ENCODE data around the gene PTPRD. TPM values are rescaled to one million over a fixed set of nuclear protein-coding genes. Genes with fewer than 3 reads are reported as not detected.

PTPRD gene
- total RNA-seq, 1 donor from 2014 or later: 336 TPM

DNA sequence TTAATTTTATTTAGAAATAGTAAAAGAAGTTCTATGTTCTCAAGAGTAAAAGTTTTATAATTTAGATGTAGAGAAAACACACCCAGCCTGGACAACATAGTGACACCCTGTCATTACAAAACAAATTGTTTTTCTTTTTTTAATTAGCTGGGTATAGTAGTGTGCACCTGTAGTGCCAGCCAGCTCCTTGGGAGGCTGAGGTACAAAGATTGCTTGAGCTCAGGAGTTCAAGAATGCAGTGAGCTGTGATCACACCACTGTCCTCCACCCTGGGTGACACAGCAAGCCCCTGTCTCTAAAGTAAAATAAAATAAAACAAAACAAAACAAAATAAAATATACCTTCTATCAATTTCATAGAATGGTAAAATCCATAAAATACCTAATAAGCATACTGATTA lies 1795.5 kb downstream of the PTPRD start:
- no peak for DNase-seq

DNA sequence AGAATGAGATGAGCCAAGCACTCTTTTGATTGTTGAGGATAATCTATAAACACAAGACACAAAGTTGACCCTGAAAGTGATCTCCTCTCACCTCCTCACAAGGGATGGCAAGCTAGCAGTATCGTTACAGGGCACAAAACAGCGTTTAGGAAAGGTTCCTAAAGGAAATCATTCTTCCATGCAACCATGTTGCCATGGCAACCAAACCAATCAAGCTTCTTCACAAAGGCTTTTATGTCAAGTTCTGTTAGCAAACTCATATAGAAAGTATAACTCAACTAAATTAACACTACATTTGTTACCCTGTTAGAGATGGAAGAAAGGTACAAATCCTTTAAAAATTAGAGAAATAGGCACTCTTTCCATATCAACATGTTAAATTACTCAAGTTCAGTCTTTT lies 1796.4 kb downstream of the PTPRD start:
- DNase-seq: no peak

DNA sequence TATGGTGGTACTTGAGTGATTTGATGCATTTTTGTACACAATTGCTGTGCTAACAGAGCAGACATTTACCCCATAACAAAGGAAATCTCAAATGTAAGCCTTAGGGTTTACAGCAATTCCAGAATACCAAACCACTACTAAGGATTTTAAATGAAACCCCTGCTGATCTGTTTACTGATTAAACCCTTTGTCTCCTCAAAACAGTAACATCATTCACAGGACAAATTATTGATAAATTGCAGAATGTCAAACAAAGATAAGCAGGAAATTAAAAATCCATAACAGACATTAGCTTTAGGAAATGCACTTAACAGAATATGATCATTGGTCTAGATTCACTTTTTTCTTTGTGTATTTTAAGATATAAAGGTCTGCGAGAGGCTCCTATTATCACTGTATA lies 1796.9 kb downstream of the PTPRD start:
- DNase-seq: no peak

DNA sequence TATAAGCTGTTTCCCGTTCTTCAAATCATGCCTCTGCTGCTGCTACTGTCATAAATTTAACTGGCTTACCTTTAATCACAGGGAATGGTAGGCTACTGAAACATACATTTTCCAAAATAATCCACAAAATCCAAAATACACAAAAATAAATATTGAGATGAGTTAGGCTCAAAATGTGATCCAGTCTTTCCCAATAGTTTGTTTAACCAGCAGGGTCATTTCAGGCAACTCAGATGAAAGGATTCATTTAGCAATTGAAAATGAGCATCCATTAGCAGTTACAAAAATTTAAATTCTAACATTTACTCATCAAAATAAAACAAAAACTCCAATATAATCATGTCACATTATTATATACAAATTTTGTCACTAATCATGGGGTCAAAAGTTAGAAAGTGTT lies 1797.6 kb downstream of the PTPRD start:
- no peak for DNase-seq

DNA sequence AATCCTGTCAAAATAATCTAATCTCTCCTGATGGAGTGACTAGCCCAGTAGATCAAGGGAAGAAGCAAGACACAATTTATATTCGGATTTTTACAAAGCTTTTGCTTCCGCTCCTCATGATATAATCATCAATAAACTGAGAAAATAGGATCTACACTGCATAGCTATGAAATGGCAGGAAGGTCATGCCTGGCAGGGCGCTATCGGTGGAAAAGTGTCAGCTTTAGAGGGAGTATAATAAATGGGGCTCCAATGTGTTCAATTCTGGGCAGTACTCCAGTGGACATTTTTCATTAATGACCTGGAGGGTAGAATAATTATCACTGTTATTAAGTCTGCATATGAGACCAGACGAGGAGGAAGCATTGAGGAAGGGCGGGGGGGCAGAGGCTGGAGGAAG lies 1799.9 kb downstream of the PTPRD start:
- DNase-seq: no peak

DNA sequence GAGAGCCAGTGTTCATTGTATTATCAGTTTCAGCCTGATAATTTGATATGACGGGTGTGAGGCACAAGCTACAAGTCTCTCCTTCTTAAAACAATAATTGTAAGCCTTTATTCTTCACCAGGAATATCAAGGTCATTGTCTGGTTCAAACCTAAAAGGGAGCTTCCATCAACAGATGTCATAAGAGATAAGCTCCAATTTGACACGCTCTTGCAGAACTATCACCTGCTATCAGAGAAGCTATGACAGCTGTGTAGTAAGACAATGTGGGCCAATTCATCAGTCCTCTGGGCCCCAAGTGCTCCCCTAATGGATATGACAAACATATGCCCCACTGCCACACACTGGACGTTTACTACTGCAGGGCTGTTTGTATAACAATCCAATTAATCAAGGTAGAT lies 1803.1 kb downstream of the PTPRD start:
- DNase-seq: no peak

DNA sequence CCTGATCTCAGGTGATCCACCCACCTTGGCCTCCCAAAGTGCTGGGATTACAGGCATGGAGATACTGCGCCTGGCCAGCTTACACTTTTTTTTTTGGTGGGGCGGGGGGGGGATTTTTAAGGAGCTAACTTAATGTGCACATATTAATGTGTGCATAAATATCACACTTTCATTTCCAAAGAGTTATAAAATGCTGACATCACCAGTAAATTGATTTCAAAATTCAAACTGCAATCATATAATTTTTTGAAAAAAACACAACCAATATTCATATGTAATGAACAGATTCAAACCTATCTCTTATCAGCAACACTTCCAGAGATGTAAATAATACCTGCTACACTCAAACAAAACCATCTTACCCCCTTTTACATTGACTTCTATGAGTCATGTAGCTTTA lies 1806.7 kb downstream of the PTPRD start:
- no peak for DNase-seq

DNA sequence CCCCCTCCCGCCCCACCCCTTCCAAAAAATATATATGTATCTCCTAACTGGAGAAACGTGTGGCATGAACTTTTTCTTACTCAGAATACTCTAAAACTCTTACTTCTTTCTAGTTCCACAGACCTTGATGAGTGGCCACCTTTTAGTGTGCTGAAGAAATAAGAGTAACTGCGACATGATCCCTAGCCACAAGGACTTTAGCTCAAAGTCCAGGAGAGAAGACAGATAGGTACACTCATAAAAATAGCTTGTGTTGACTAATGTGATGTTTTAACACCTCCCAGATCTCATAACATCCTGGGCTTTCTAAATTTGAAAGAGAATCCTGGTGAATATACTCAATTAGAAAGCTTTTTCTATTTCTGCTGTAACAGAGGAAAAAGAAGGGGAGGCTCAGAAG lies 1808.2 kb downstream of the PTPRD start:
- DNase-seq: no peak

DNA sequence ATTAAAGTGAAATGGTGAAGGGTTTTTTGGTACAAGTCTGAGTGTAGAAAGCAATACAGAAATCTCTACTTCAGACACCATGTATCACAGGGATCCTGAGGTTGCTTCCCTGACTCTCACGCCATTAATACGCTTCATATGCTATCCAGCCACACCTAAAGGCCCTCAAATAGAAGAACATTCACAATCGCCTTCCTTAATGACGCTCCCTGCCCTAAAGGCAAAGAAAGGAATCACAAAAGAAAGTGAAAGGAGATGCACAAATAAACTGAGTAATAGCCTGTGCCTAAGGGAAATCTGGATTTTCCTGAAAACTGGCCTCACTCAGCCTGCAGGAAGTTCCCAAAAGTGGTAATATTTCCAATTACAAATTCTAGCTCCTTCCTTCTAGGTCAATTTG lies 1810.6 kb downstream of the PTPRD start:
- no peak for DNase-seq

DNA sequence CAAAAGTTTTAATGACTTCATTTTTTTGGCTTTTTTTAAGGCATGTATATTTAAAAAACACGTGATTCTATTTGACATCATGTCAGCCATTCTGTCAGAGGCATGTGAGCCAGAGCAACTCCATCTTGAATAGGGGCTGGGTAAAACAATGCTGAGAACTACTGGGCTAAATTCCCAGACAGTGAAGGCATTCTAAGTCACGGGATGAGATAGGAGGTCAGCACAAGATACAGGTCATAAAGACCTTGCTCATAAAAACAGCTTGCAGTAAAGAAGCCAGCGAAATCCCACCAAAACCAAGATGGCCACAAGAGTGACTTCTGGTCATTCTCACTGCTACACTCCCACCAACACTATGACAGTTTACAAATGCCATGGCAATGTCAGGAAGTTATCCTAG lies 1812.6 kb downstream of the PTPRD start:
- DNase-seq: no peak

DNA sequence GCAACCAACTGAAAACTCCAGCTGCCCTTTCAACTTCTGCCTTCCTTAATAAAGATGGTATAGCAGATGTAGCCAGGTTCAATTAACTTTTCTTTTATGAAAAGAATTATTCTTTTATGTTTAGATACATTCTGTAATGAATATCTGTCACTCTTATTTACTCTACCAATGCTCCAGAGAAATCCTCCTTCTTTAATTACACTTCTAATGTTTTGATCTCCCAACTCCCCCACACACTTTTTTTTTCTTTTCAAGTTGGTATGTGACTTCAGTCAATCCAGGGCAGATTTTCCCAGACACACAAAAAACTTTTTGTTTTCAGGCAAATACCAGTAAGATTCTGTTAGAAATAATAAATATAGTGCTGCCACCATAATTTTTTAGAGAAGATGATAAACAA lies 1813.2 kb downstream of the PTPRD start:
- no peak for DNase-seq

DNA sequence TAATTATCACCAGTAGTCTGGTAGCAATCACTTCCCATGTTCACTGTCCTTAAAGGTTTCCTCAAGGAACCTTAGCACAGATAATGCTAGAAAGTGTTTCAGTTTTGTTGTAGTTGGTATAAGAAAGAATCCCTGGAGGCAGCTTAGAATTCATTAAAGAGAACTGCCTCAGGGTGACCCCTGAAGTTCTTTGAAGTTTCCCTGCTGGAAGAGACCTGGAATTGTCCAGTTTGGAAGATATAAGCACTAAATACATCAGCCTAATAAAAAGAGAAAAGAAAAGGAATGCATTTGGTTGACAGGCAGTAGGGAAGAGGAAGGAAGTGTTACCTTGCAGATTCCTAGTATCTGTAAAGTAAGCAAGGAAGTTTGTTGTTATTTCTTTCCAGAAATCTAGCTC lies 1813.6 kb downstream of the PTPRD start:
- DNase-seq: no peak

DNA sequence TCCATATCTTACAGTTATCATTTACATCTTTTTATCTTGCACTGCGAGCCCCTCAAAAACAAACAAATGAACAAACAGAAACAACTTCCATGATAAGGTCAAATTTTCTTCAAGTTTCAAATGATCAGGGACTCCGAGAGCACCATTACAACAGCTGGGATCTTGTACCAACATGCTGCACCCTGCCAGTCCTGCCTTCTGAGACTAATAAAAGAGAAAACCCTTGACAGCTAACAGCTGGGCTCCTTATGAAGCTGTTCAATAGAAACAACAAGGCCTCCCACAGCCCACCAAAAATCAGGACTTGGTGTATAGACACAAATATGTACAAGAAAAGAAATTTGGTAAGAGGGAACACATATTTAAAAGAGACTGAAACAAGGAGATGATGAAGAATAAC lies 1828.0 kb downstream of the PTPRD start:
- DNase-seq: no peak

DNA sequence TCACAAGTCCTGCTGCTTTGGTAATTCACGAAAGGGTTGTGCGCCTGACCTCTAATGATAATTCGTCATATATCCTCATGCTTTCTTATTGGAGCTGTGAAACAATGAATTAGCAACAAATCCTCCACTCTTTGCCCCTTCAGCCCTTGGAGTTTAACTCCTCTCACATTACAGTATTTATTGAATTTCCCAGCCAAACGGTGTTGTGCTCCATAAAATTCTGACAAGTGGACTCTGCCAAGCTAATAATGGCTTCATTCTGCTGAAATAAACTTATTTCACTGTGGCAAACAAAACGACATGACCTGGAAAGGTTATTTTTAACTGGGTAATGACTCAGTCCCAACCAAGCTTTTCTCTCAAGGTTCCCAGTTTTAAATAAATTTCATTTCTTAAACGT lies 1828.9 kb downstream of the PTPRD start:
- no peak for DNase-seq

DNA sequence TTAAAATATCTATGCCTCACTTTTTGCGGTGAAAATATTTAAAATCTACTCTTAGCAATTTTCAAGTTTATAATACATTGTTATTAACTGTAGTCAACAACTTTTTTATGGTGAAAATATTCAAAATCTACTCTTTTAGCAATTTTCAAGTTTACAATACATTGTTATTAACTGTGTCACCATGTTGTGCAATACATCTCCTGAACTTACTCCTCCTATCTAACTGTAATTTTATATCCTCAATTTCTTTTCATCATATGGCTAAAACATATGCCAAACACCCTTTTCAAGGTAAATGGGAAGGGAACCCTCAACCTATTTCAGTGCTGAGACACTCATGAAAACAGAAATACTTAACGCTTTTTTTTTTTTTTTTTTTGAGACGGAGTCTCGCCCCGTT lies 1830.6 kb downstream of the PTPRD start:
- no peak for DNase-seq

DNA sequence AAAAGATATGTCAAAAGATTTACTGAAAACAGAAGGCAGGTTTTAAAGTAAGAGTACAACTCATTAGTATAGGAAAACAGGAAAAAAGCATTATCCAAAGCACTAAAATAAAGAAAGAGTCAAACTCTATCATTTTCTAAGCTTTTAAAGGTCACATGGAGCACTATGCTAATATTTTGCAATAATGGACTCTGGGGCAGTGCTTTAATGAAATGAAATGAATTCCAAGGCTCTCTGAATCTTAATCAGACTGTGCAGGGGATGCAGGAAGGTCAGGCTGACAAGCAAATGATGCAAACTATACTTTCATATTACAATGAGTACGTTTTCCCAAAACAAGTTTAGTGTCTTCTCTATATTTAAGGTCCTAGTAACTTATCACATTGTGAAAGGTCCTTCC lies 1831.3 kb downstream of the PTPRD start:
- DNase-seq: no peak

DNA sequence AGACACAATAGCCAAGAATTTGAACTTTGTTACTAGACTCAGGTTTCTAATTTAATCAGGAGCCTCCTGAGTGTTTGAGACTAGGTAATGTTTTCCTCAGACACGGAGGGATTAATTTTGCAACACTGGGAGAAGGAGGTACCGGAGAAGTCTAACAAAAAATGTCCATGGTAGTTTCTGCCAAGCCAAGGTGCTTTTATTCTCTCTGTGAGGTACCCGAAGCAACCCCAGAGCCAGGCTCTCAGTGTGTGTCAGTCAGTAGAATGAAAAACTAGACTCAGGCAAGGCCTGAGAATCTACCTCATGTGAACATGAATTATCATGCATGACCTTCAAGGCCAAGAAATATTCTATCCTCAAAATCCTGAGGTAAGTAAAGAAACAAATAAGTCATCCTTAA lies 1832.4 kb downstream of the PTPRD start:
- no peak for DNase-seq

DNA sequence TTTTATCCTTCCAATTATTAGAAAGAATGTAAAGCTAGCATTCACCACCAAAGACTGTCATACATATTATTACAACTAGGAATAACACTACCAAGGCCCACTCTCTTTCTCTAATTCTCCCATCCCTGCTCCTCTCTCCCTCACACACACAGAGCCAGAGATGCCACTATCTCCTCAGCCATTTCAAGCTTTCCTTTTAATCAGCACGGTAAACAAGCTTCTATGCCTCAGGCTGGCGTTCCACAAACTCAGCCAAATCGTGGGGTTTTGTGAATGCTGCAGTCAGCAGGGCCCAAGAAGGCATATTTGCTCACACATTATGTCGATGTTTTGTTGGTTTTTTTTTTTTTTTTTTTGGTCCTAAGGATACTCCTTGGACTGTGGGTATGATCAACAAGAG lies 1833.3 kb downstream of the PTPRD start:
- DNase-seq: no peak

DNA sequence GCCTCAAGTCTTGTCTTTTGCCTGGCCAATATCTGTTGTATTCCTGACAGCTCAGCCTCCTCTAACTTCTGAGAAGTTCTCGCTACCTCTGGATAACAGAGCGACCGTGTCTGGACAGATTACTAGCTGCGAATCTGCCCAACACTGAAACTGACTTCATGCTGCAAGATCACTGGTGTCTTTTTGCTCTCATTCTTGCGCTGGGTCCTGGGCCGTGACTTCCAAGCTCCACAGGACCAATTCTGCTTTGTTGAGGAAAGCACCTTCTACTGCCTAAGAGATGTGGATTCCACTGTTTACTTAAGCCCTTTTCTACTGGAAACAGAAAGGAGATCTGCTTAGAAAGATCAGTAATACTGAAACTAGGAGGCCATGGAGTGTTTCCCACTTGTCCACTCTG lies 1834.4 kb downstream of the PTPRD start:
- DNase-seq: no peak

DNA sequence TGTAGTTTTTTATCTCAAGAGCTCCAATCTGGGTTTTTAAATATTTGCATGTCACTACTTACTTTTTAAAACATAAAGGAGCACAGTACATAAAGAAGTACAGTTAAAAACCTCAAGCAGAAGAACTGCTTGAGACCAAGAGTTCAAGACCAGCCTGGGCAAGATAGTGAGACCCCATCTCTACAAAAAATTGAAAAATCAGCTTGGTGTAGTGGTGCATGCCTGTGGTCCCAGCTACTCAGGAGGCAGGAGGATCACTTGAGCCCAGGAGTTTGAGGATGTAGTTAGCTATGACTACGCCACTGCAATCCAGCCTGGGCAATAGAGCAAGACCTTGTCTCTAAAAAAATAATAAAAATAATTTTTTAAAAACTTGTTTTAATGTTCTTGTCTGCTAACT lies 1840.5 kb downstream of the PTPRD start:
- no peak for DNase-seq

DNA sequence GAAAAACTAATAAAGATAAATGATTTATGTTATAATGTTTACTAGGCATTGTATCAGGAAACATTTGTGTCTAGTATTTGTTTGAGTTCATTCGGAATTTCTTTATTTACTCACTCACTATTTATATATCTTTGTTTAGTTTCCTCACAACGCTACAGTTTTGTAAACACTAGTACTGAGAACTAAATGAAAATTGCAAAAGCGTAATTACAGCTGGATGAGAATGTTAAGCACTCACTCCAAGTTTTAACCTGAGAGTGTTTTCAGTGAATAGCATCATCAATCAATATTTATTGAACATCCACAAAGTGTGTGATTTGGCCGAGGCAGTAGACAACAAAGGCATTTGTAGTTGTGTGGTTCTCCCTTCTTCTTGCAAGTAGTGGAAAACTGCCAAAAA lies 1843.6 kb downstream of the PTPRD start:
- no peak for DNase-seq

DNA sequence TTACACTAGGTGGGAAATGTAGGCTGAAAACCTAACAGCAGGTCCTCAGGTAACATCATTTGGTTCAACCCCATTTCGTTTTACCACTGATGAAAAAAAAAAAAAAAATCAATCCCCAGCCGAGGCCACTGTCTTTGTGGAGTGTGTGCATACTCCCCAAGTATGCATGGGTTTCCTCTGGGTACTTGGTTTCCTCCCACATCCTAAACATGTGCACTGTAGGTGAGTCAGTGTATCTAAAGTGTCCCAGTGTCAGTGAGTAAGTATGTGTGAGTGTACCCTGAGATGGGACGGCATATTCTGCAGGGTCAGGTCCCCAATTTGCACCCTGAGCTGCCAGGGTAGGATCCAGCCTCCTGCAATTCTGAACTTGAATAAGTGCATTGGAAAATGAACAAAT lies 1846.7 kb downstream of the PTPRD start:
- DNase-seq: no peak

DNA sequence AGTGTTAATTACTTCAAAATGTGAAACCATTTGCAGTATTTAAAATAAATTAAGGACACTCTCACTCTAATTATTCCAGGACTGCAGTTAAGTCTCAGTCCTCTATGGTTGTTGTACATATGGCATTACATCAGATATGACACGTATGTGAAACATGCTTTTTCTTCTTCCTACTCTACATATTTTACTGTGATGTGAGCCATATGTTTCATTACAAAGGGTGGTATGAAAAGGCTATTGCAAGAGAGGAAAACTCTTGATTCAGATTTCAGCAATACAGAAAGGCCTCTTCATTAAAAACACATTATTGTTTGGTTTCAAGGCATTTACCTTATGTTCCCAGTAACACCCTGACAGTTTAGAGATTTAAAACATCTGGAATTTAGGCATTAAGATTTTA lies 1848.8 kb downstream of the PTPRD start:
- DNase-seq: no peak

DNA sequence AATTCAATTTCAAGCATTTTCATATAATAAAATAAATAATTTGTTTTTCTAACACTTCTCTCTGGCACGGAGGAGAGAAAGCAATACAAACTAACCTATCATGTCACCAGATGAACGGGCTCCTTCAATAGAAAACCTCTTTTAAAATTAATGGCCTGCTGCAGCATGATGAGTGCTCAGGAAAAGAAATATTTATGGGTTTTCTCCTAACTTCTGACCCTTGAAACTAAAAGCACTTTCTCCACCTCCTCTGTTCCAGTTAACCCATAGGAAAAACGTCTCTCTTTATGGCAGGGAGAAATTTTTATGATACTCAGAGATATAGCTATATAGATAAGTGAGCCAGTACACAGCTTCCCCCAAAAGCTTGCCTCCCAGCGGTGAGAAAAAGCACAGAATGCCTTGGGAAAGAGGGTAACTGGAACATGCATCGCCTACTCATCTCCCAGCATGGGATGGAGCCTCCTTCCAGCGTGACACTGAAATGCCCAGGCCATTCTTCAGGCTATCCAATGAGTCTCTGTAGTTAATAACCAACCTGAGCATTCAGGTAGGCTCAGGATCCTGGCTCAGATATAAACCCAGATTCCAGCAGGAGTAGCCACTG lies 1850.2 kb downstream of the PTPRD start:
- no peak for DNase-seq

DNA sequence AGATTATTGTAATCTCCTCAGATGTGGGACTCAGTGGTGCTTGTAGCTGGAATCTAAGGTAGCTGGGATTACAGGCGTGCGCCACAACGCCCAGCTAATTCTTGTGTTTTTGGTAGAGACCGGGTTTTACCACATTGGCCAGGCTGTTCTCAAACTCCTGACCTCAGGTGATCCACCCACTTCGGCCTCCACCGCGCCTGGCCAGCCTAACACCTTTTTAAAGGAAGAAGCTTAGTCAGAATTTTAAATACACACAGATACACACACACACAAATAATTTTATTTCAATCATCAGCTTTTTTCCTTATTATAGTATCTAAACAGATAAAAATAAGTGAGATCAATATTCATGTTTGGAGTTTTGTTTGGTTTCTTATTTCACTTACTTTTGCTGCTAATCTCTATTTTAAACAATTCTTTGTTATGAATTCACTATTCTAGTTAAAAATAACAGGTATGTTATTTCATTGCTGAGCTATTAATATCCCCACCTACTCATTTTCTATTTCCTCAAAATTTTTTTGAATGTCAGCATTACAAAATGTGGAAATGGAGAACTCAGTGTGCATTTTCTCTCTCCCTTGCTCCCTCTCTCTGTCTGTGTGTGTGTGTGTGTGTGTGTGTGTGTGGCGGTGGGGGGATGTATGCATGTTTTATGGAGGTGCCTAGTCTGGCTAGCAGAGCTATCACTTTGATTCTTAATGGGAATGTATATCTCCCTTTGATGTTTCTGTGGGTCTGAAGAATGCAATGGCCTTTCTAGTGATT lies 1852.6 kb downstream of the PTPRD start:
- no peak for DNase-seq
